Breast epithelium (tissue), 3 donors: ENCODE data around the gene TMEM14B.
"Not testable (repeated sequence)": the region's sequence is repeated elsewhere in the genome, so short reads cannot be mapped to it uniquely, and the experiment has no call there.

ENCODE experiments used
- POLR2A ChIP-seq: fragments of 450-650 bp; IDR thresholded peaks from one replicate; pipeline ENCODE4 v1.6.1; 2016; ENCODE audit warnings: antibody characterized with exemption, mild to moderate bottlenecking, moderate library complexity
- TF ChIP-seq, protein P1 (sequence below), 3 donors: fragments of 450-650 bp; IDR thresholded peaks; one replicate each; pipeline ENCODE4 v1.5.1; 2016 to 2017; ENCODE audit warnings: antibody characterized with exemption in 3 of 3, mild to moderate bottlenecking in 3 of 3, moderate library complexity in 3 of 3

DNA sequence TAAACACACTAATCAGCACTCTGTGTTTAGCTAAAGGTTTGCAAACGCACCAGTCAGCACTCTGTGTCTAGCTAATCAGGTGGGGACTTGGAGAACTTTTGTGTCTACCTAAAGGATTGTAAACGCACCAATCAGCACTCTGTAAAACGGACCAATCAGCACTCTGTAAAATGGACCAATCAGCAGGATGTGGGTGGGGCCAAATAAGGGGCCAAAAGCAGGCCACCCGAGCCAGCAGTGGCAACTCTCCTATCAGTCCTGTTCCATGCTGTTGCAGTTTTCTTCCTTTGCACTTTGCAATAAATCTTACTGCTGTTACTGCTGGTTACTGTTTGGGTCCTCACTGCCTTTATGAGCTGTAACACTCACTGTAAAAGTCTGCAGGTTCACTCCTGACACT is 6.0 kb upstream of the TMEM14B start:
- TF ChIP-seq, protein P1, sequence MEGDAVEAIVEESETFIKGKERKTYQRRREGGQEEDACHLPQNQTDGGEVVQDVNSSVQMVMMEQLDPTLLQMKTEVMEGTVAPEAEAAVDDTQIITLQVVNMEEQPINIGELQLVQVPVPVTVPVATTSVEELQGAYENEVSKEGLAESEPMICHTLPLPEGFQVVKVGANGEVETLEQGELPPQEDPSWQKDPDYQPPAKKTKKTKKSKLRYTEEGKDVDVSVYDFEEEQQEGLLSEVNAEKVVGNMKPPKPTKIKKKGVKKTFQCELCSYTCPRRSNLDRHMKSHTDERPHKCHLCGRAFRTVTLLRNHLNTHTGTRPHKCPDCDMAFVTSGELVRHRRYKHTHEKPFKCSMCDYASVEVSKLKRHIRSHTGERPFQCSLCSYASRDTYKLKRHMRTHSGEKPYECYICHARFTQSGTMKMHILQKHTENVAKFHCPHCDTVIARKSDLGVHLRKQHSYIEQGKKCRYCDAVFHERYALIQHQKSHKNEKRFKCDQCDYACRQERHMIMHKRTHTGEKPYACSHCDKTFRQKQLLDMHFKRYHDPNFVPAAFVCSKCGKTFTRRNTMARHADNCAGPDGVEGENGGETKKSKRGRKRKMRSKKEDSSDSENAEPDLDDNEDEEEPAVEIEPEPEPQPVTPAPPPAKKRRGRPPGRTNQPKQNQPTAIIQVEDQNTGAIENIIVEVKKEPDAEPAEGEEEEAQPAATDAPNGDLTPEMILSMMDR (IDR thresholded peaks at IDR 0.05), result not testable (repeated sequence)
- TF ChIP-seq POLR2A, result not testable (repeated sequence)
